Measurements from ENCODE around the gene NTM. TPM values are rescaled to one million over a fixed set of nuclear protein-coding genes. Genes with fewer than 3 reads are reported as not detected.

Gene NTM
- total RNA-seq, 2 experiments from 2014 or later, result not detected

GRCh38 chr11:131467645-131468394, 97.4 kb downstream of the NTM start:
- H3K4me3 Mint-ChIP-seq, result no peak overlapping the region
- H3K27me3 Mint-ChIP-seq, result peaks cover 1% of the 10 kb centered on the region
- ChIA-PET POLR2A (no interaction called here), CTCF (interaction anchor here (1.1 kb wide), 1 partner anchor 14 kb away, joined by 3 read pairs; no protein-coding TSS in a partner anchor)
- no peaks in the 10 kb centered on the region for H3K36me3 Mint-ChIP-seq (ENCODE audit: low read depth)
- no peaks in the 10 kb centered on the region for H3K4me1 Mint-ChIP-seq
- H3K27ac Mint-ChIP-seq, result no peak overlapping the region
- no peaks in the 10 kb centered on the region for H3K9me3 Mint-ChIP-seq
- no peak for DNase-seq

GRCh38 chr11:131468565-131468964, 98.2 kb downstream of the NTM start:
- POLR2A ChIA-PET, result no interaction called here
- no peak for DNase-seq

GRCh38 chr11:131470216-131470925, 100.0 kb downstream of the NTM start:
- Mint-ChIP-seq H3K36me3 (ENCODE audit: low read depth) (no peaks in the 10 kb centered on the region), H3K9me3 (no peaks in the 10 kb centered on the region), H3K4me1 (no peaks in the 10 kb centered on the region), H3K4me3 (no peak overlapping the region), H3K27ac (no peak overlapping the region), H3K27me3 (no peaks in the 10 kb centered on the region)
- no peak for DNase-seq
- ChIA-PET CTCF (no interaction called here), POLR2A (no interaction called here)

More at GRCh38 chr11:131468565-131468964, 98.2 kb downstream of the NTM start:
- Mint-ChIP-seq H3K4me3 (no peak overlapping the region), H3K27ac (no peak overlapping the region), H3K36me3 (ENCODE audit: low read depth) (no peaks in the 10 kb centered on the region), H3K27me3 (peaks cover 1% of the 10 kb centered on the region), H3K4me1 (no peaks in the 10 kb centered on the region), H3K9me3 (no peaks in the 10 kb centered on the region)
- CTCF ChIA-PET, result interaction anchor here (1.1 kb wide), 1 partner anchor 13 kb away, joined by 3 read pairs; no protein-coding TSS in a partner anchor

- Mint-ChIP-seq H3K9me3 (no peaks in the 10 kb centered on the region), H3K27me3 (no peaks in the 10 kb centered on the region), H3K36me3 (ENCODE audit: low read depth) (no peaks in the 10 kb centered on the region)
Measured at GRCh38 chr11:131471976-131472375, 101.6 kb downstream of the NTM start.

GRCh38 chr11:131474947-131475346, 104.5 kb downstream of the NTM start:
- no peaks in the 10 kb centered on the region for H3K27me3 Mint-ChIP-seq
- ChIA-PET POLR2A (no interaction called here), CTCF (no interaction called here)
- H3K4me1 Mint-ChIP-seq, result no peaks in the 10 kb centered on the region
- no peak overlapping the region for H3K27ac Mint-ChIP-seq
- DNase-seq, result no peak
- H3K36me3 Mint-ChIP-seq (ENCODE audit: low read depth), result no peaks in the 10 kb centered on the region
- H3K9me3 Mint-ChIP-seq, result peaks cover 3% of the 10 kb centered on the region
- H3K4me3 Mint-ChIP-seq, result no peak overlapping the region

More at GRCh38 chr11:131471976-131472375, 101.6 kb downstream of the NTM start:
- ChIA-PET POLR2A (no interaction called here), CTCF (no interaction called here)
- no peak overlapping the region for H3K27ac Mint-ChIP-seq
- DNase-seq, result no peak
- H3K4me1 Mint-ChIP-seq, result no peaks in the 10 kb centered on the region
- H3K4me3 Mint-ChIP-seq, result no peak overlapping the region

GRCh38 chr11:131476266-131476665, 105.9 kb downstream of the NTM start:
- Mint-ChIP-seq H3K4me3 (no peak overlapping the region), H3K27ac (no peak overlapping the region), H3K36me3 (ENCODE audit: low read depth) (no peaks in the 10 kb centered on the region), H3K27me3 (no peaks in the 10 kb centered on the region), H3K4me1 (no peaks in the 10 kb centered on the region), H3K9me3 (peaks cover 7% of the 10 kb centered on the region)
- POLR2A ChIA-PET, result no interaction called here
- CTCF ChIA-PET, result no interaction called here
- DNase-seq, result no peak

GRCh38 chr11:131478341-131478740, 107.9 kb downstream of the NTM start:
- DNase-seq, result no peak
- no peak overlapping the region for H3K4me3 Mint-ChIP-seq
- H3K27ac Mint-ChIP-seq, result no peak overlapping the region
- no peaks in the 10 kb centered on the region for H3K27me3 Mint-ChIP-seq
- ChIA-PET POLR2A (no interaction called here), CTCF (no interaction called here)
- H3K36me3 Mint-ChIP-seq (ENCODE audit: low read depth), result no peaks in the 10 kb centered on the region
- H3K4me1 Mint-ChIP-seq, result no peaks in the 10 kb centered on the region
- H3K9me3 Mint-ChIP-seq, result peaks cover 10% of the 10 kb centered on the region

- H3K27me3 Mint-ChIP-seq, result no peaks in the 10 kb centered on the region
- CTCF ChIA-PET, result interaction anchor here (1.3 kb wide), 1 partner anchor 13 kb away, joined by 3 read pairs; no protein-coding TSS in a partner anchor
- H3K36me3 Mint-ChIP-seq (ENCODE audit: low read depth), result no peaks in the 10 kb centered on the region
- no peak overlapping the region for H3K27ac Mint-ChIP-seq
- no peak overlapping the region for H3K4me3 Mint-ChIP-seq
- H3K4me1 Mint-ChIP-seq, result no peaks in the 10 kb centered on the region
- peaks cover 10% of the 10 kb centered on the region for H3K9me3 Mint-ChIP-seq
- POLR2A ChIA-PET, result no interaction called here
- no peak for DNase-seq
Measured at GRCh38 chr11:131481303-131481702, 110.9 kb downstream of the NTM start.

- H3K36me3 Mint-ChIP-seq (ENCODE audit: low read depth), result no peaks in the 10 kb centered on the region
- H3K4me3 Mint-ChIP-seq, result no peak overlapping the region
- ChIA-PET POLR2A (no interaction called here), CTCF (interaction anchor here (1.3 kb wide), 1 partner anchor 13 kb away, joined by 3 read pairs; no protein-coding TSS in a partner anchor)
- H3K9me3 Mint-ChIP-seq, result peaks cover 10% of the 10 kb centered on the region
- H3K4me1 Mint-ChIP-seq, result no peaks in the 10 kb centered on the region
- no peaks in the 10 kb centered on the region for H3K27me3 Mint-ChIP-seq
- DNase-seq, result no peak
- no peak overlapping the region for H3K27ac Mint-ChIP-seq
Measured at GRCh38 chr11:131481971-131482370, 111.6 kb downstream of the NTM start.

GRCh38 chr11:131483453-131483852, 113.0 kb downstream of the NTM start:
- H3K4me1 Mint-ChIP-seq, result no peaks in the 10 kb centered on the region
- no peak overlapping the region for H3K27ac Mint-ChIP-seq
- no peaks in the 10 kb centered on the region for H3K27me3 Mint-ChIP-seq
- H3K4me3 Mint-ChIP-seq, result no peak overlapping the region
- DNase-seq, result no peak
- POLR2A ChIA-PET, result no interaction called here
- no peaks in the 10 kb centered on the region for H3K36me3 Mint-ChIP-seq (ENCODE audit: low read depth)
- peaks cover 12% of the 10 kb centered on the region for H3K9me3 Mint-ChIP-seq
- CTCF ChIA-PET, result no interaction called here

- no peak overlapping the region for H3K4me3 Mint-ChIP-seq
- POLR2A ChIA-PET, result no interaction called here
- no peaks in the 10 kb centered on the region for H3K4me1 Mint-ChIP-seq
- no peaks in the 10 kb centered on the region for H3K27me3 Mint-ChIP-seq
- H3K36me3 Mint-ChIP-seq (ENCODE audit: low read depth), result no peaks in the 10 kb centered on the region
- DNase-seq, result no peak
- no peak overlapping the region for H3K27ac Mint-ChIP-seq
- CTCF ChIA-PET, result no interaction called here
- peaks cover 12% of the 10 kb centered on the region for H3K9me3 Mint-ChIP-seq
Measured at GRCh38 chr11:131483877-131484276, 113.5 kb downstream of the NTM start.

GRCh38 chr11:131486100-131486499, 115.7 kb downstream of the NTM start:
- ChIA-PET CTCF (no interaction called here), POLR2A (no interaction called here)
- no peak overlapping the region for H3K27ac Mint-ChIP-seq
- H3K27me3 Mint-ChIP-seq, result no peaks in the 10 kb centered on the region
- H3K36me3 Mint-ChIP-seq (ENCODE audit: low read depth), result no peaks in the 10 kb centered on the region
- H3K4me1 Mint-ChIP-seq, result no peaks in the 10 kb centered on the region
- H3K9me3 Mint-ChIP-seq, result peaks cover 8% of the 10 kb centered on the region
- DNase-seq, result no peak
- H3K4me3 Mint-ChIP-seq, result no peak overlapping the region

- H3K27me3 Mint-ChIP-seq, result no peaks in the 10 kb centered on the region
- CTCF ChIA-PET, result no interaction called here
- POLR2A ChIA-PET, result no interaction called here
- peaks cover 6% of the 10 kb centered on the region for H3K9me3 Mint-ChIP-seq
- H3K27ac Mint-ChIP-seq, result no peak overlapping the region
- no peak overlapping the region for H3K4me3 Mint-ChIP-seq
- no peaks in the 10 kb centered on the region for H3K4me1 Mint-ChIP-seq
- H3K36me3 Mint-ChIP-seq (ENCODE audit: low read depth), result no peaks in the 10 kb centered on the region
- DNase-seq, result no peak
Measured at GRCh38 chr11:131486937-131487635, 116.7 kb downstream of the NTM start.
